Measurements from ENCODE around the gene CD46.
"Not testable (repeated sequence)": the region's sequence is repeated elsewhere in the genome, so short reads cannot be mapped to it uniquely, and the experiment has no call there.

DNA sequence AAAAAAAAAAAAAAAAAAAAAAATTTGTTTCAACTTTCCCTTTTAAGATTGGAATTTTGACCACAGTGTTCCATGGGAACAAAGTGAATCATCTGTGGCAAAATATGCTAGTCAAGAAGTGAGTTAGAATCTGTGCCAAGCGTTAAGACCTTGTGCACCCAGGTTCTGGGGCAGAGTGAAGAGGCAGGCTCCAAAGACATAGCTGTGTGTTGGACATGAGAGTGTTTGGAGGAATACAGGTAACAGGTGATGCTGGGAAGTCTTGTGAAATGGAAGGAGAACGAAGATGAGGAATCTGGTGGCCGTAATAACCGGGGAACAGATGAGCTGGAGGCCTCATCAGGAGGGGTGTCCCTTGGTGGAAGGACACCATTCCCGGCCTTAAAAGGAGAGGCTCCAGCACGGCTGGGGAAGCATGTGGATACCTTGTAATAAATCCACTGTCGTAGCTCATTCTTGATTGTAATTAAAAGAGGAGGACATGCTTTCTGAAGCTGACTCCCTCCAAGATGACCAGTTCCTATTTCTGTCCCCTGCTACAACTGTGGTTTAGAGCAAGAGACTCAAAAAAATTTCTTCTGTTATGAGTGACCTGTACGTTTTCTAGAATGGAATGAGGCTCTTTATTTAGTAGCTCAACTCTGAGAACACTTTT lies 14.2 kb upstream of the CD46 start:
- TF ChIP-seq RAD21 (IDR thresholded peaks at IDR 0.05; ENCODE audit: insufficient read depth, low read depth, low read length); NR2C2 (IDR thresholded peaks at IDR 0.05; ENCODE audit: borderline replicate concordance, control insufficient read depth, insufficient read length, low read depth); NR2C1 (IDR thresholded peaks at IDR 0.05): not testable (repeated sequence)
